ENCODE data around the gene IGFBPL1. TPM values are rescaled to one million over a fixed set of nuclear protein-coding genes. Genes with fewer than 3 reads are reported as not detected.

The IGFBPL1 gene
- total and polyA plus RNA-seq, 2 of the 13 experiments (the other 11 are each of a cell fraction or from before 2014, with no cell fraction given), result 0.24 TPM; not detected in 1

DNA sequence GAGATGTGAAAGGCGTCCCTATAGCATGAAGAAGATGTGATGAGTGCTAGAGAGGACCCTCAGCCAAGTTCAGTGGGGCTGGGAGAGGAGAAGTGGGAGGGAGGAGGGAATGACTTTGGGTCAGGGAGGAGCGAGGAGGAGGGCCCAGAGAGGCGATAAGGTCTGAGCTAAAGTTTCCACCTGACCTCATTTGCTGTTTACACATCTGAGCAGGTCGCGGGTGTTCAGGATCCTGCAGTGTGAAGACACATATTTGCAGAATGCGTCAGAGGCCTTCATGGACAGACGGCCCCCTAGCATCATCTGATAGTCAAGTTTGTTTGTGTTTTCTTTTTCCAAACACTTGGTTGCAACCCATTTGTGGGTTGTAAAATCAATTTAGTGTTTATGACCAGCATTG lies 18.9 kb upstream of the IGFBPL1 start (continued):
- TF ChIP-seq, protein P1, sequence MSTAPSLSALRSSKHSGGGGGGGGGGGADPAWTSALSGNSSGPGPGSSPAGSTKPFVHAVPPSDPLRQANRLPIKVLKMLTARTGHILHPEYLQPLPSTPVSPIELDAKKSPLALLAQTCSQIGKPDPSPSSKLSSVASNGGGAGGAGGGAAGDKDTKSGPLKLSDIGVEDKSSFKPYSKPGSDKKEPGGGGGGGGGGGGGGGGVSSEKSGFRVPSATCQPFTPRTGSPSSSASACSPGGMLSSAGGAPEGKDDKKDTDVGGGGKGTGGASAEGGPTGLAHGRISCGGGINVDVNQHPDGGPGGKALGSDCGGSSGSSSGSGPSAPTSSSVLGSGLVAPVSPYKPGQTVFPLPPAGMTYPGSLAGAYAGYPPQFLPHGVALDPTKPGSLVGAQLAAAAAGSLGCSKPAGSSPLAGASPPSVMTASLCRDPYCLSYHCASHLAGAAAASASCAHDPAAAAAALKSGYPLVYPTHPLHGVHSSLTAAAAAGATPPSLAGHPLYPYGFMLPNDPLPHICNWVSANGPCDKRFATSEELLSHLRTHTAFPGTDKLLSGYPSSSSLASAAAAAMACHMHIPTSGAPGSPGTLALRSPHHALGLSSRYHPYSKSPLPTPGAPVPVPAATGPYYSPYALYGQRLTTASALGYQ (CRISPR knock-in tag; IDR thresholded peaks at IDR 0.05), result 0 out of 2 replicates have a peak, but pooled peaks have one; percentile 49
- TF ChIP-seq, protein P2, sequence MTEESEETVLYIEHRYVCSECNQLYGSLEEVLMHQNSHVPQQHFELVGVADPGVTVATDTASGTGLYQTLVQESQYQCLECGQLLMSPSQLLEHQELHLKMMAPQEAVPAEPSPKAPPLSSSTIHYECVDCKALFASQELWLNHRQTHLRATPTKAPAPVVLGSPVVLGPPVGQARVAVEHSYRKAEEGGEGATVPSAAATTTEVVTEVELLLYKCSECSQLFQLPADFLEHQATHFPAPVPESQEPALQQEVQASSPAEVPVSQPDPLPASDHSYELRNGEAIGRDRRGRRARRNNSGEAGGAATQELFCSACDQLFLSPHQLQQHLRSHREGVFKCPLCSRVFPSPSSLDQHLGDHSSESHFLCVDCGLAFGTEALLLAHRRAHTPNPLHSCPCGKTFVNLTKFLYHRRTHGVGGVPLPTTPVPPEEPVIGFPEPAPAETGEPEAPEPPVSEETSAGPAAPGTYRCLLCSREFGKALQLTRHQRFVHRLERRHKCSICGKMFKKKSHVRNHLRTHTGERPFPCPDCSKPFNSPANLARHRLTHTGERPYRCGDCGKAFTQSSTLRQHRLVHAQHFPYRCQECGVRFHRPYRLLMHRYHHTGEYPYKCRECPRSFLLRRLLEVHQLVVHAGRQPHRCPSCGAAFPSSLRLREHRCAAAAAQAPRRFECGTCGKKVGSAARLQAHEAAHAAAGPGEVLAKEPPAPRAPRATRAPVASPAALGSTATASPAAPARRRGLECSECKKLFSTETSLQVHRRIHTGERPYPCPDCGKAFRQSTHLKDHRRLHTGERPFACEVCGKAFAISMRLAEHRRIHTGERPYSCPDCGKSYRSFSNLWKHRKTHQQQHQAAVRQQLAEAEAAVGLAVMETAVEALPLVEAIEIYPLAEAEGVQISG (CRISPR knock-in tag; IDR thresholded peaks at IDR 0.05), result peak; percentile 58
- peak; percentile 63; the same call in 1 of the 2 replicates for TF ChIP-seq SIX1 (CRISPR knock-in tag; IDR thresholded peaks at IDR 0.05; ENCODE audit: borderline replicate concordance)
- TF ChIP-seq RCOR2 (CRISPR knock-in tag; IDR thresholded peaks at IDR 0.05), result peak; percentile 19; the same call in 1 of the 2 replicates
- TF ChIP-seq, protein P3, sequence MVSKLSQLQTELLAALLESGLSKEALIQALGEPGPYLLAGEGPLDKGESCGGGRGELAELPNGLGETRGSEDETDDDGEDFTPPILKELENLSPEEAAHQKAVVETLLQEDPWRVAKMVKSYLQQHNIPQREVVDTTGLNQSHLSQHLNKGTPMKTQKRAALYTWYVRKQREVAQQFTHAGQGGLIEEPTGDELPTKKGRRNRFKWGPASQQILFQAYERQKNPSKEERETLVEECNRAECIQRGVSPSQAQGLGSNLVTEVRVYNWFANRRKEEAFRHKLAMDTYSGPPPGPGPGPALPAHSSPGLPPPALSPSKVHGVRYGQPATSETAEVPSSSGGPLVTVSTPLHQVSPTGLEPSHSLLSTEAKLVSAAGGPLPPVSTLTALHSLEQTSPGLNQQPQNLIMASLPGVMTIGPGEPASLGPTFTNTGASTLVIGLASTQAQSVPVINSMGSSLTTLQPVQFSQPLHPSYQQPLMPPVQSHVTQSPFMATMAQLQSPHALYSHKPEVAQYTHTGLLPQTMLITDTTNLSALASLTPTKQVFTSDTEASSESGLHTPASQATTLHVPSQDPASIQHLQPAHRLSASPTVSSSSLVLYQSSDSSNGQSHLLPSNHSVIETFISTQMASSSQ (IDR thresholded peaks at IDR 0.05; ENCODE audit: low read depth), result no peak
- TF ChIP-seq, protein P3 (CRISPR knock-in tag; IDR thresholded peaks at IDR 0.05; ENCODE audit: borderline replicate concordance), result peak; percentile 55; the same call in 1 of the 2 replicates
- peak in 1 of 2 experiments; percentile 79; a peak in 2 of 4 replicates for TF ChIP-seq EP300 (IDR thresholded peaks at IDR 0.05; ENCODE audit: low read depth in 2 of 2, low read length in 2 of 2)
- TF ChIP-seq EP300 (CRISPR knock-in tag; IDR thresholded peaks at IDR 0.05; ENCODE audit: borderline replicate concordance), result no peak
- peak; percentile 78 for TF ChIP-seq RXRB (CRISPR knock-in tag; IDR thresholded peaks at IDR 0.05; ENCODE audit: borderline replicate concordance)
- peak; percentile 37; the same call in 1 of the 2 replicates for TF ChIP-seq ZBTB7B (CRISPR knock-in tag; IDR thresholded peaks at IDR 0.05)
- peak; percentile 81; the same call in 1 of the 2 replicates for TF ChIP-seq FOXO1 (CRISPR knock-in tag; IDR thresholded peaks at IDR 0.05)
- TF ChIP-seq ZNF7 (CRISPR knock-in tag; IDR thresholded peaks at IDR 0.05), result no peak
- peak; percentile 38; the same call in 1 of the 2 replicates for TF ChIP-seq CBX5 (CRISPR knock-in tag; IDR thresholded peaks at IDR 0.05; ENCODE audit: borderline replicate concordance)
- no peak for TF ChIP-seq ZNF484 (CRISPR knock-in tag; IDR thresholded peaks at IDR 0.05; ENCODE audit: borderline replicate concordance, low read depth)
- peak; percentile 68; the same call in 1 of the 2 replicates for TF ChIP-seq NR2F6 (IDR thresholded peaks at IDR 0.05)
- TF ChIP-seq NR2F6 (CRISPR knock-in tag; IDR thresholded peaks at IDR 0.05), result peak; percentile 71
- TF ChIP-seq FOXK1 (CRISPR knock-in tag; IDR thresholded peaks at IDR 0.05; ENCODE audit: borderline replicate concordance, low read depth), result peak; percentile 69; the same call in 1 of the 2 replicates
- TF ChIP-seq LCORL (IDR thresholded peaks at IDR 0.05), result no peak
- 0 out of 2 replicates have a peak, but pooled peaks have one; percentile 38 for TF ChIP-seq LCORL (CRISPR knock-in tag; IDR thresholded peaks at IDR 0.05)
- TF ChIP-seq ARNTL (CRISPR knock-in tag; IDR thresholded peaks at IDR 0.05), result peak; percentile 64; the same call in 1 of the 2 replicates
- no peak for TF ChIP-seq DNMT3B (CRISPR knock-in tag; conservative IDR thresholded peaks at IDR 0.05)
- TF ChIP-seq FOXA1 (IDR thresholded peaks at IDR 0.05), result no peak
- peak; percentile 86 for TF ChIP-seq FOXA1 (CRISPR knock-in tag; IDR thresholded peaks at IDR 0.05)
- peak; percentile 59; the same call in 1 of the 2 replicates for TF ChIP-seq YEATS2 (CRISPR knock-in tag; IDR thresholded peaks at IDR 0.05; ENCODE audit: borderline replicate concordance)
- peak; percentile 67; the same call in 1 of the 2 replicates for TF ChIP-seq SOX5 (CRISPR knock-in tag; IDR thresholded peaks at IDR 0.05; ENCODE audit: borderline replicate concordance)

All from HepG2 (cell line).